Measurements from ENCODE around the gene CYSTM1.

The CYSTM1 gene

DNA sequence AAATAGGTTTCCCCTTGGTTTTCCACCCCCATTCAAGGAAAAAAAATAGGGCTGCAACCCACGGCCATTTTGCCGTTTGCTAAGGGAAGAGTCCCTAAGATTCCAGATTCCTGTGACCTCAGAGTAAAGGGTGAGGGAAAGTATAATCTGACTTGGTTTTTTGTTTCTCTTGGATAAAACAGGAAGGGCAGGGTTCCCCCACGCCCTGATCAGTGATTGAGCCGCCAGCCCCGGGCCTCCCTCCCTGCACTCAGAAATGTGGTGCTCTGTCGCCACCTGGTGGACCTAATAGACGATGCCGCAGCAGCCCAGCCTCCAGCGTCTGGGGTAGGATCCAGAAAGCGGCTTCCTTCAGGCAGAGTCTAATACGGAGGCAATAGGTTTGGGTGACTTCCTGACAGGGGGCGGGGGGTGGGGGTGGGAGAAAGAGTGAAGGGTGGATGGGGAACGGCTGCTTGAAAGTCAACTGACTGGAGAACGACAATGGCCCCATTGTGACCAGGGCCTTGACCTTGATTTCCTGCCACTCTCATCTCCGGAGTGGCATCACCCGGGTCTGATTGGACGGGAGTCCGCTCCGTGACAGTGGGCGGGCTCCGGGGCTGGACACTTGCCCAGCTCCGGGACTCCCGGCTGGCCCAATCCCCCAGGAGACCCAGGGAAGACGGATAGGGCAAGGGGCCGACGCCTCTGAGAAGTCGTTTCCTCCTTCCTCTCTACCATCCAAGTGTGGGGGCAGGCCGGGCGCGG lies 17.8 kb upstream of the CYSTM1 start:
- TF ChIP-seq, protein P1, sequence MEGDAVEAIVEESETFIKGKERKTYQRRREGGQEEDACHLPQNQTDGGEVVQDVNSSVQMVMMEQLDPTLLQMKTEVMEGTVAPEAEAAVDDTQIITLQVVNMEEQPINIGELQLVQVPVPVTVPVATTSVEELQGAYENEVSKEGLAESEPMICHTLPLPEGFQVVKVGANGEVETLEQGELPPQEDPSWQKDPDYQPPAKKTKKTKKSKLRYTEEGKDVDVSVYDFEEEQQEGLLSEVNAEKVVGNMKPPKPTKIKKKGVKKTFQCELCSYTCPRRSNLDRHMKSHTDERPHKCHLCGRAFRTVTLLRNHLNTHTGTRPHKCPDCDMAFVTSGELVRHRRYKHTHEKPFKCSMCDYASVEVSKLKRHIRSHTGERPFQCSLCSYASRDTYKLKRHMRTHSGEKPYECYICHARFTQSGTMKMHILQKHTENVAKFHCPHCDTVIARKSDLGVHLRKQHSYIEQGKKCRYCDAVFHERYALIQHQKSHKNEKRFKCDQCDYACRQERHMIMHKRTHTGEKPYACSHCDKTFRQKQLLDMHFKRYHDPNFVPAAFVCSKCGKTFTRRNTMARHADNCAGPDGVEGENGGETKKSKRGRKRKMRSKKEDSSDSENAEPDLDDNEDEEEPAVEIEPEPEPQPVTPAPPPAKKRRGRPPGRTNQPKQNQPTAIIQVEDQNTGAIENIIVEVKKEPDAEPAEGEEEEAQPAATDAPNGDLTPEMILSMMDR (conservative IDR thresholded peaks at IDR 0.05; ENCODE audit: low read depth, low read length) = peak; percentile 91
- peak overlapping the region; percentile 35 for H3K4me3 ChIP-seq (ENCODE audit: low read length)
- peak; percentile 39 for DNase-seq (ENCODE audit: low read depth)

DNA sequence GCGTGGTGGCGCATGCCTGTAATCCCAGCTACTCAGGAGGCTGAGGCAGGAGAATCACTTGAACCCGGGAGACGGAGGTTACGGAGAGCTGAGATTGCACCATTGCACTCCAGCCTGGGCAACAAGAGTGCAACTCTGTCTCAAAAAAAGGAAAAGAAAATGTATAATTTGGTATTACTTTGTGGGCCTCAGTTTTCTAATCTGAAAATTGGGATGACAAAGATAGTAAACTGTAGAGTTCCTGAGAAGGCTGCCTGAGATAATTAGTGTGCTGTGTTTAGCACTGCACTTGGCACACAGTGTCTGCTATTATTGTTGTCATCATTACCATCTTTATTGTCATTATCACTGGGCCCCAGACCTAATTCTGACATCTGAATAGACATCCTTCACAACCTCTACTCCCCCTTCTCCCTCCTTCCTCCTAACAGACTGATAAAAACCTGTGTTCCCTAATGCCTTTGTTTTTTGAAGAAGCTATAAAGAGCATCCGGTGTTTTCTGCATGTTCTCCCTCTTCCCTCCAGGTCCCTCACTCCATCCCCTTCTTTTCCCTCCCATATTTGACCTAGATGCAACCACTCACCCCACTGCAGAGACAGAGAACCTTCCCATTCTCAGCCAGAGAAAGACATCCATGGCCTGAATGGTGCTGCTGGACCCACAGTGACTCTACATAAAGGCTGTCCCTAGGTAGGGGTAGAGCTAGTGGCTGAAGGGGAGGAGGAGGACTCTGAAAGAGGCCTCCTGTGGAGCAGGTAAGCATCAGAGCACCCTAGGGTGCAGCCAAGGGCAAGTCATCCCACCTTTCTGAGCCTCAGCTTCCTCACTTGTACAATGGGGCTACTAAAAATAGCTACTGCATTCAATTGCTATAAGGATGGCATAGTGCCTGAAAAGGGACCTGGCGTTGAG lies 15.7 kb upstream of the CYSTM1 start:
- TF ChIP-seq, protein P1 (conservative IDR thresholded peaks at IDR 0.05; ENCODE audit: low read depth, low read length) = no peak
- DNase-seq (ENCODE audit: low read depth) = no peak
- H3K4me3 ChIP-seq (ENCODE audit: low read length) = no peak overlapping the region

DNA sequence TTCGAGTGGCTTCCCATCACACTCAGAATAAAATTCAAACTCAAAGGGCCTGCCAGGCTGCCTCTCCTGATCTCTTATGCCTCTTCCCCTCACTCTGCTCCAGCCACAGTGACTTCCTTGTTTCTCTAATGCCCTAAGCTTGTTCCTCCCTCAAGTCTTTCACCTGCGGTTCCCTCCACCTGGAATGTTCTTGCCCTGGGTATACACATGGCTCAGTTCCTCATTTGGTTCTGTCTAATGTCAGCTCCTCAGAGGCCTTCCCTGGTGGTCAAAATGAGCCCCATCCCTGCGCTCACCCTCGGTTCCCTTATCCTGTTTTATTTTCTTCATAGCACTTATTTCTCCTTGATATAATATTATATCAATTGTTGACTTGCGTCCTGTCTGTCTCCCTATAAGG lies 12.7 kb upstream of the CYSTM1 start:
- TF ChIP-seq, protein P1 (conservative IDR thresholded peaks at IDR 0.05; ENCODE audit: low read depth, low read length) = no peak
- no peak overlapping the region for H3K4me3 ChIP-seq (ENCODE audit: low read length)
- DNase-seq (ENCODE audit: low read depth) = no peak

DNA sequence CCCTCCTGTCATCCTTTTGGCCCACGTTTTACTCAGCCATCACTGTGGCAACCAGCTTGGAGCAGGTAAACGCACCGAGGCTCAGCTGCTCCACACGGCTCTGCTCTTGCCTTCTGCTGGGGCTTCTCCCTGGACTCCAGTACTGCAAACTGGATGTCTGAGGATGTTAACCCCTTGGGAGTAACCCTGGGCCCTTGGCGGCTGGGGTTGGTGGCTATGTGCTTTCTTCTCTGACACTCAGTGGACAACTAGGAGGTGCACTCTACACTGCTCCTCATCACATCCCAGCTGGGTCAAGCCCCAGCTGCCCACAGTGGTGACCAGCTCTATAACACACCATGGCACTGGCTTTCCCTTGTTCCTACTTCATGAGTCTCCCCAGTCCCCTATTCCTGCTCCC lies 12.2 kb upstream of the CYSTM1 start:
- no peak for DNase-seq (ENCODE audit: low read depth)
- H3K4me3 ChIP-seq (ENCODE audit: low read length) = no peak overlapping the region
- TF ChIP-seq, protein P1 (conservative IDR thresholded peaks at IDR 0.05; ENCODE audit: low read depth, low read length) = no peak

DNA sequence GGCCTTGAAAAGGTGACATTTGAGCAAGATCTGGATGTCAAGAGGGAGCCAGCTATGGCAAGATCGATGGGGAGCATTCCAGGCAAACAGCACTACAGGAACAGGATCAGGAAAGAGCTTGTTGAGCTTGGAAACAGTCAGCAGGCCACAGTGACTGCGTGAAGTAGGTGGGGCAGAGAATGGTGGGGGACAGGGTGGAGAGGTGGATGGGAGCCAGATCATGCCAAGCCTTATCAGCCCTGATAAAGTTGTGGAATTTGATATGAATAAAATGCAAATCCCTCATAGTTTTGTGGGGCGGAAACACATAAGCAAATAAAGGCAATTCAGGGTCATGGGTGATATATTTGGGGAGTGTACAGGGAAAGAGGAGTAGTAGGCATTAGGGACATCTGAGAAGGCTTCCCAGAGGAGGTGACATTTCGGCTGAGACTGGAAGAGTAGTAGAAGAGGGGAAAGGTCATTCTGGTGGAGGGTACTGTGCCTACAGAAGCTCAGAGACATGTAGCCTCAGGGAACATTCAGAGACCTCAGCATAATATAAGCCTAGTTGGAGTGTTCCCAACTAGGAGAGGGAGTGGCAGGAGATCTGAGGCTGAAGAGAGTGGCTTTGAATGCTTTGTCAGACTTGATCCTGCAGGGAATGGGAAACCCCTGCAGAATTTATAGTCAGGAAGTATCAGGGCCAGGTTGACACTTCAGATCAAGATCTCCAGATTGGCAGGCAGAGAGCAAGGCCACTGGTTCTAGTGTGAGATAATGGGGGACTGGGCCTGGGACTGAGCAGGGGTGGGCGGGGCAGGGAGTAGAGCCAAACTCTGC lies 9.7 kb upstream of the CYSTM1 start:
- no peak for DNase-seq (ENCODE audit: low read depth)
- TF ChIP-seq, protein P1 (conservative IDR thresholded peaks at IDR 0.05; ENCODE audit: low read depth, low read length) = no peak
- H3K4me3 ChIP-seq (ENCODE audit: low read length) = no peak overlapping the region

DNA sequence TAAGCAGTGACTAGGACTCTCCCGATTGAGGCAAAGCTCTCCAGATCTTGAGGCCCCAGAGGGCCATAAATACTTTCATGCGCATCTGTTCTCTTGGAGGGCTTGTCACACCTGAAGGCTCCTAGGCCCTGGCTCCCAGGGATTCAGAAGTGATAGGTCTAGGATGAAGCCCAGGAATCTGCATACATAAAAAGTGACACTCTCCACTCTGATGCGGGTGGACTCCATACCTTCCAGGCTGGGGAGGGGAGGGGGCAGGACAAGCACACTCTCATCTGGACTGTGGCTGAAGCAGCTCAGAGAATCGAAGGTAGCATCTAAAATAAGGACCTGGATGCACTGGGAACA lies 9.1 kb upstream of the CYSTM1 start:
- TF ChIP-seq, protein P1 (conservative IDR thresholded peaks at IDR 0.05; ENCODE audit: low read depth, low read length) = no peak
- H3K4me3 ChIP-seq (ENCODE audit: low read length) = no peak overlapping the region
- DNase-seq (ENCODE audit: low read depth) = no peak
